K562 (cell line): ENCODE data around the gene SAFB. TPM values are rescaled to one million over a fixed set of nuclear protein-coding genes. Genes with fewer than 3 reads are reported as not detected.

Experiments
- ELF4 ChIP-seq: fragments of 450-650 bp; formaldehyde crosslinking; IDR thresholded peaks from 2 replicates; pipeline ENCODE4 v1.4.0; 2022; ENCODE audit warnings: missing genetic modification characterization
- FIP1L1 ChIP-seq: fragments of 200-400 bp; formaldehyde crosslinking; IDR thresholded peaks from 2 replicates; pipeline ENCODE4 v1.6.1; 2018; ENCODE audit warnings: mild to moderate bottlenecking, low read depth, low read length; ENCODE audit not compliant: poor library complexity, severe bottlenecking
- GTF2F1 ChIP-seq: IDR thresholded peaks from 2 replicates; pipeline ENCODE4 v1.6.1; 2011; ENCODE audit warnings: low read depth, low read length, improper control_type of control experiment
- REST ChIP-seq, 2 experiments: fragments of 450-650 bp; formaldehyde crosslinking in 1 of 2; IDR thresholded peaks; 2 replicates each; pipeline versions ENCODE4 v1.4.0 to v1.6.1; 2014 to 2020; ENCODE audit warnings: mild to moderate bottlenecking in 2 of 2, borderline replicate concordance in 1 of 2, low read depth in 1 of 2
- RUNX1 ChIP-seq: sonication (generic); IDR thresholded peaks from 2 replicates; pipeline ENCODE4 v1.6.1; 2016; ENCODE audit warnings: antibody characterized with exemption, low read depth
- SP2 ChIP-seq: IDR thresholded peaks from 2 replicates; pipeline ENCODE4 v1.6.1; 2011; ENCODE audit warnings: mild to moderate bottlenecking, low read depth, low read length, moderate library complexity; ENCODE audit not compliant: poor library complexity, severe bottlenecking; ENCODE audit errors: extremely low read depth
- ZNF696 ChIP-seq: fragments of 250-450 bp; sonication (Bioruptor Pico); conservative IDR thresholded peaks from 2 replicates; pipeline ENCODE4 v1.4.0; 2020; ENCODE audit warnings: mild to moderate bottlenecking, moderate library complexity
- polyA plus RNA-seq, 8 experiments: library from polyadenylated mRNA; depleted of rRNA in 4 of 8; stranded (reverse) in 5 of 8; unstranded in 3 of 8; fragments of >200 nt; fragmentation: Nextera tagmentation in 2 of 8; fragmentation: Illumina TruSeq in 1 of 8; extraction: Ambion mirVana in 2 of 8; extraction: Trizol in 1 of 8; gene quantifications; 2 replicates each; pipeline versions ENCODE4 v1.2.1 to v1.2.3, GENCODE V29; 2011 to 2014; ENCODE audit warnings: inconsistent platforms in 1 of 8, missing spikeins in 1 of 8
- total RNA-seq, 7 experiments: library from RNA; depleted of rRNA in 6 of 7; stranded (reverse); fragments of >200 nt in 6 of 7; fragmentation: Illumina TruSeq in 2 of 7; extraction: Trizol in 2 of 7; gene quantifications; 2 replicates each; pipeline versions ENCODE4 v1.2.1 to v1.2.3, GENCODE V29; 2011 to 2021; ENCODE audit warnings: low replicate concordance in 1 of 7
- TF ChIP-seq, protein P1 (sequence below): fragments of 250-450 bp; sonication (Bioruptor Pico); IDR thresholded peaks from 2 replicates; pipeline ENCODE4 v1.4.0; 2020; ENCODE audit warnings: mild to moderate bottlenecking
- TF ChIP-seq, protein P2 (sequence below): sonication (generic); formaldehyde crosslinking; IDR thresholded peaks from 2 replicates; pipeline ENCODE4 v1.8.0; 2022; ENCODE audit warnings: missing genetic modification reagents, mild to moderate bottlenecking, borderline replicate concordance
- TF ChIP-seq, protein P3 (sequence below): fragments of 450-650 bp; formaldehyde crosslinking; IDR thresholded peaks from 2 replicates; pipeline ENCODE4 v1.4.0; 2020; ENCODE audit warnings: mild to moderate bottlenecking, moderate library complexity
- TF ChIP-seq, protein P4 (sequence below): sonication (generic); formaldehyde crosslinking; IDR thresholded peaks from 2 replicates; pipeline ENCODE4 v1.9.0; 2022; ENCODE audit warnings: mild to moderate bottlenecking, missing genetic modification reagents
- TF ChIP-seq, protein P5 (sequence below), 2 experiments: IDR thresholded peaks; 2 replicates each; pipeline ENCODE4 v1.6.1; 2011; ENCODE audit warnings: borderline replicate concordance in 1 of 2, control low read depth in 1 of 2, low read depth in 1 of 2, low read length in 1 of 2, mild to moderate bottlenecking in 1 of 2, mixed read lengths in 1 of 2, moderate library complexity in 1 of 2; ENCODE audit not compliant: insufficient read depth in 1 of 2, insufficient read length in 1 of 2, poor library complexity in 1 of 2, severe bottlenecking in 1 of 2; ENCODE audit errors: extremely low read depth in 1 of 2

Gene SAFB
- total and polyA plus RNA-seq, 9 of the 15 experiments (the other 6 are each of a cell fraction or from before 2014, with no cell fraction given) = 1.1 to 151 (median 83.1) TPM

- TF ChIP-seq, protein P1, sequence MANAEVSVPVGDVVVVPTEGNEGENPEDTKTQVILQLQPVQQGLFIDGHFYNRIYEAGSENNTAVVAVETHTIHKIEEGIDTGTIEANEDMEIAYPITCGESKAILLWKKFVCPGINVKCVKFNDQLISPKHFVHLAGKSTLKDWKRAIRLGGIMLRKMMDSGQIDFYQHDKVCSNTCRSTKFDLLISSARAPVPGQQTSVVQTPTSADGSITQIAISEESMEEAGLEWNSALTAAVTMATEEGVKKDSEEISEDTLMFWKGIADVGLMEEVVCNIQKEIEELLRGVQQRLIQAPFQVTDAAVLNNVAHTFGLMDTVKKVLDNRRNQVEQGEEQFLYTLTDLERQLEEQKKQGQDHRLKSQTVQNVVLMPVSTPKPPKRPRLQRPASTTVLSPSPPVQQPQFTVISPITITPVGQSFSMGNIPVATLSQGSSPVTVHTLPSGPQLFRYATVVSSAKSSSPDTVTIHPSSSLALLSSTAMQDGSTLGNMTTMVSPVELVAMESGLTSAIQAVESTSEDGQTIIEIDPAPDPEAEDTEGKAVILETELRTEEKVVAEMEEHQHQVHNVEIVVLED (CRISPR knock-in tag) = peak; percentile 82
- TF ChIP-seq, protein P2, sequence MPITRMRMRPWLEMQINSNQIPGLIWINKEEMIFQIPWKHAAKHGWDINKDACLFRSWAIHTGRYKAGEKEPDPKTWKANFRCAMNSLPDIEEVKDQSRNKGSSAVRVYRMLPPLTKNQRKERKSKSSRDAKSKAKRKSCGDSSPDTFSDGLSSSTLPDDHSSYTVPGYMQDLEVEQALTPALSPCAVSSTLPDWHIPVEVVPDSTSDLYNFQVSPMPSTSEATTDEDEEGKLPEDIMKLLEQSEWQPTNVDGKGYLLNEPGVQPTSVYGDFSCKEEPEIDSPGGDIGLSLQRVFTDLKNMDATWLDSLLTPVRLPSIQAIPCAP (CRISPR knock-in tag) = no peak
- TF ChIP-seq, protein P3, sequence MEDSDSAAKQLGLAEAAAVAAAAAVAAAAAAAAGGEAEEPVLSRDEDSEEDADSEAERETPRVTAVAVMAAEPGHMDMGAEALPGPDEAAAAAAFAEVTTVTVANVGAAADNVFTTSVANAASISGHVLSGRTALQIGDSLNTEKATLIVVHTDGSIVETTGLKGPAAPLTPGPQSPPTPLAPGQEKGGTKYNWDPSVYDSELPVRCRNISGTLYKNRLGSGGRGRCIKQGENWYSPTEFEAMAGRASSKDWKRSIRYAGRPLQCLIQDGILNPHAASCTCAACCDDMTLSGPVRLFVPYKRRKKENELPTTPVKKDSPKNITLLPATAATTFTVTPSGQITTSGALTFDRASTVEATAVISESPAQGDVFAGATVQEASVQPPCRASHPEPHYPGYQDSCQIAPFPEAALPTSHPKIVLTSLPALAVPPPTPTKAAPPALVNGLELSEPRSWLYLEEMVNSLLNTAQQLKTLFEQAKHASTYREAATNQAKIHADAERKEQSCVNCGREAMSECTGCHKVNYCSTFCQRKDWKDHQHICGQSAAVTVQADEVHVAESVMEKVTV (CRISPR knock-in tag) = peak; percentile 41; the same call in 1 of the 2 replicates
- no peak for TF ChIP-seq RUNX1
- no peak; the same call in 1 of the 2 replicates for TF ChIP-seq ZNF696
- peak; percentile 97 for TF ChIP-seq ELF4 (CRISPR knock-in tag)
- TF ChIP-seq SP2 = no peak
- no peak for TF ChIP-seq FIP1L1
- TF ChIP-seq GTF2F1 = no peak
- TF ChIP-seq, protein P4, sequence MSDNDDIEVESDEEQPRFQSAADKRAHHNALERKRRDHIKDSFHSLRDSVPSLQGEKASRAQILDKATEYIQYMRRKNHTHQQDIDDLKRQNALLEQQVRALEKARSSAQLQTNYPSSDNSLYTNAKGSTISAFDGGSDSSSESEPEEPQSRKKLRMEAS = 0 out of 2 replicates have a peak, but pooled peaks have one; percentile 27
- no peak for TF ChIP-seq REST (IDR thresholded peaks at IDR 0.05; ENCODE audit: borderline replicate concordance)
- TF ChIP-seq REST (CRISPR knock-in tag; IDR thresholded peaks at IDR 0.05; ENCODE audit: low read depth) = no peak
- TF ChIP-seq, protein P5, sequence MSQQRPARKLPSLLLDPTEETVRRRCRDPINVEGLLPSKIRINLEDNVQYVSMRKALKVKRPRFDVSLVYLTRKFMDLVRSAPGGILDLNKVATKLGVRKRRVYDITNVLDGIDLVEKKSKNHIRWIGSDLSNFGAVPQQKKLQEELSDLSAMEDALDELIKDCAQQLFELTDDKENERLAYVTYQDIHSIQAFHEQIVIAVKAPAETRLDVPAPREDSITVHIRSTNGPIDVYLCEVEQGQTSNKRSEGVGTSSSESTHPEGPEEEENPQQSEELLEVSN (IDR thresholded peaks at IDR 0.05; ENCODE audit: borderline replicate concordance in 1 of 2, extremely low read depth in 1 of 2, insufficient read depth in 1 of 2, insufficient read length in 1 of 2, low read depth in 1 of 2, low read length in 1 of 2, poor library complexity in 1 of 2, severe bottlenecking in 1 of 2) = no peak
Observed at GRCh38 chr19:5627395-5627904, 4.6 kb downstream of the SAFB start (continued).
